Omental fat pad (tissue), 4 donors: Measurements from ENCODE around the gene MYO5A. TPM values are rescaled to one million over a fixed set of nuclear protein-coding genes. Genes with fewer than 3 reads are reported as not detected.
A peak's percentile ranks its signal among the peaks of the same experiment; 100 is the strongest.

Source experiments
- ATAC-seq: fragments of 150-250 bp; one replicate; pipeline ENCODE4 v1.9.1; 2016; ENCODE audit warnings: mild to moderate bottlenecking, moderate library complexity; ENCODE audit not compliant: low FRiP score
- DNase-seq: peaks from one replicate; pipeline ENCODE4 v3.0.0-alpha.2; 2019; ENCODE audit warnings: low spot score
- total RNA-seq, 4 donors: library from RNA; depleted of rRNA; stranded (reverse); fragments of >200 nt; gene quantifications; one replicate each; pipeline ENCODE4 v1.1.0, GENCODE V29; 2016
- TF ChIP-seq, protein P1 (sequence below), 3 donors: fragments of 450-650 bp; IDR thresholded peaks; one replicate each; pipeline ENCODE4 v1.5.1; 2016 to 2017; ENCODE audit warnings: antibody characterized with exemption in 3 of 3, mild to moderate bottlenecking in 3 of 3, moderate library complexity in 2 of 3

The MYO5A gene
- total RNA-seq, 4 donors from 2014 or later, result 45.5 to 81.6 (median 65.5) TPM

DNA sequence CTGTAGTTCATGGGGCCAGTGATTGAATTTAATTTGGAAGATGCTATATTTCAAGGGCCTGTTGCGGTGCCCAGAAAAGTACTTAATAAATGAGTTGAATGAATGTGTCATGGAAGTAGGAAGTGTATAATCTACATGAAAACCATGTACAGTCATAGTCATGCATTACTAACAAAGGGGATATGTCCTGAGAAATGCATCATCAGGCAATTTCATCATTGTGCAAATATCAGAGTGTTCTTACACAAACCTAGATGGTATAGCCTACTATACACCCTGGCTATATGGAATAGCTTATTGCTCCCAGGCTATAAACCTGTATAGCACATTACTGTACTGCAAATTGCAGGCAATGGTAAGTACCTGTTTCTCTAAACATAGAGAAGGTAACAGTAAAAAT lies 222.4 kb downstream of the MYO5A start:
- no peak for DNase-seq
- TF ChIP-seq, protein P1, sequence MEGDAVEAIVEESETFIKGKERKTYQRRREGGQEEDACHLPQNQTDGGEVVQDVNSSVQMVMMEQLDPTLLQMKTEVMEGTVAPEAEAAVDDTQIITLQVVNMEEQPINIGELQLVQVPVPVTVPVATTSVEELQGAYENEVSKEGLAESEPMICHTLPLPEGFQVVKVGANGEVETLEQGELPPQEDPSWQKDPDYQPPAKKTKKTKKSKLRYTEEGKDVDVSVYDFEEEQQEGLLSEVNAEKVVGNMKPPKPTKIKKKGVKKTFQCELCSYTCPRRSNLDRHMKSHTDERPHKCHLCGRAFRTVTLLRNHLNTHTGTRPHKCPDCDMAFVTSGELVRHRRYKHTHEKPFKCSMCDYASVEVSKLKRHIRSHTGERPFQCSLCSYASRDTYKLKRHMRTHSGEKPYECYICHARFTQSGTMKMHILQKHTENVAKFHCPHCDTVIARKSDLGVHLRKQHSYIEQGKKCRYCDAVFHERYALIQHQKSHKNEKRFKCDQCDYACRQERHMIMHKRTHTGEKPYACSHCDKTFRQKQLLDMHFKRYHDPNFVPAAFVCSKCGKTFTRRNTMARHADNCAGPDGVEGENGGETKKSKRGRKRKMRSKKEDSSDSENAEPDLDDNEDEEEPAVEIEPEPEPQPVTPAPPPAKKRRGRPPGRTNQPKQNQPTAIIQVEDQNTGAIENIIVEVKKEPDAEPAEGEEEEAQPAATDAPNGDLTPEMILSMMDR (IDR thresholded peaks at IDR 0.05), result no peak
- no peak for ATAC-seq

DNA sequence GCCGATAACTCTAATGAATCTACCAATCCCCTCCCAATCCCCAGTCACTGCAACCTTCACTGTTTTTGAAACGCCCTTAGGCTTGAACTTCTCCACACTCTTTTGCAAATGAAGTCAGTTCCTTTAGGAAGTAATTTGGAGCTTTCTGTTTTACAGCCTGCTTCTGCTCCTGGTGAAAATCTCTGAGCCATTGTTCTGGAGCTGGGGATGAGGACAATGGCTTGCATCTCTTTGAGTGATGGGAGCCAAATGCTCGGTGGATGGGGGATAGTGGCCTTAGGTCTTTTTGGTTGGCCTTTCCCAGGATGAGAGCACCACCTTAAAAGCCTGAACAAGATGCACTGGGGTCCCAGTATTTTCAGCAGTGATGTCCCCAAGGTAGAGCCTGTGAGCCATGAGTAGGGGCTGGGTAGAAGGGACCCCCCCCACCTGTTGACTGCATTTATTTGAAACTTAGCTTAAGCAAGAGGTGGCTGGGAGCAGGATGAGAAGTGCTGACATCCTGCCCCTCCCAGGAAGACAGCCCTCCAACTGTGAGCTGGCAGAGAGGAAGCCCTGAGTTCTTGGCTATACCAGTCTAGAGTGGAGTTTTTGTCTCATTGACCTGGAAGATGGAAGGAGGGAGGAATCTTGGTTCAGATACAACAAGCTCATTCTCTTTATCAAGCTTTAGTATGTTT lies 225.4 kb downstream of the MYO5A start:
- DNase-seq (no peak), ATAC-seq (no peak)
- TF ChIP-seq, protein P1 (IDR thresholded peaks at IDR 0.05), result no peak

GRCh38 chr15:52301265-52301847 lies 227.3 kb downstream of the MYO5A start:
- no peak for DNase-seq
- TF ChIP-seq, protein P1 (IDR thresholded peaks at IDR 0.05), result no peak
- no peak for ATAC-seq

DNA sequence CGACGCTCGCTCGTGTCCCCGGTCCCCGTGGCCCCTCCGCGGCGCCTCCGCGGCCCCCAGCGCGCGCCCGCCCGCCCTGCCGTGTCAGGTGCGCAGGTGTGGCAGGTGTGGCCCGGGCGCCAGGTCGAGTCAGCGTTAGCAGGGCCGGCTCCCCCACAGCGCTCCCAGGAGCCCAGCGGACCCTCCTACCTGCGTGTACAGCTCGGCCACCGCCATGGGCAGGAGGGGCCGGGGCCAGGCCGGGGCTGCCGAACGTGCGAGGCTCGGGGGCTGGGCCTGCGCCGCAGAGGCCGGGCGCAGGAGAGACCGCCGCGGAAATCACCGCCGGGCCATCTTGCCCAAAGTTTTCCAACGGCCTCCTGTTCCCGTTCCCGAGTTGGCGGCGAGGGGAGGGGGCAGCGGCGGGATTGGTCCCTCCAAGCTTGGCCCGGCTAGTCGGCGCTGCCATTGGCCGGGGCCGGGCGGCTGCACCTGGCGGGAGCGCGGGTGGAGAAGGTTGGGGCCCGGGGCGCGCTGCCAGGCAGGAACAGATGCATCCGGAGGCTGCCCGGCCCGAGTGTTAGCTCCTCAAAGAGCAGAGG lies 233.2 kb downstream of the MYO5A start, which contains the start of gene MYO5C:
Gene MYO5C, minus strand, starts transcription at position 384 of the 581 bp plus-strand sequence. Its CDS starts 168 bp downstream, at position 216.
- TF ChIP-seq, protein P1 (IDR thresholded peaks at IDR 0.05), result no peak
- peak; percentile 48 for DNase-seq
- ATAC-seq, result peak; percentile 80

- TF ChIP-seq, protein P1 (IDR thresholded peaks at IDR 0.05), result no peak
- no peak for DNase-seq
- peak; percentile 33 for ATAC-seq
Observed at GRCh38 chr15:52294881-52295420, 233.7 kb downstream of the MYO5A start.

GRCh38 chr15:52292780-52293392 lies 235.8 kb downstream of the MYO5A start:
- no peak for ATAC-seq
- TF ChIP-seq, protein P1 (IDR thresholded peaks at IDR 0.05), result no peak
- DNase-seq, result no peak
